ENCODE results near the gene CLEC2D.
A peak's percentile ranks its signal among the peaks of the same experiment; 100 is the strongest.
"Not testable (repeated sequence)": the region's sequence is repeated elsewhere in the genome, so short reads cannot be mapped to it uniquely, and the experiment has no call there.

CLEC2D gene

DNA sequence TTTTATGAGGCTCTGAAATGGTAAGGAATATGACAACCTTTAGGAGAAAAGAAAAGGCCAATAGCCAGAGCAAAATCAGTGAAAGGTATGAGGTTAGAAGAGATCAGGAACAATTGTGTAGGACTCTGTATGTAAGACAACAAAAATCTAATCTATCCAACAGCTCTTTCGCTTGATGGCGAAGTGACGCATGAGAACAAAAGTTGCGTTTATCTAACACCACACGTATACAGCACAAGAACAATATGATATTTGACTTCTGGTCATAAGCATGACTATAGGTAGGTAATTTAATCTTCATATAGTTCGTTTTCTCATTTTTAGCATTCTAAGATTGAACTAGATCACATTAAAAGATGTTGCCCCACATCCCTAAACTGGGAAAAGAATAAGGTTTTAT lies 61.9 kb downstream of the CLEC2D start:
- no peak for DNase-seq

GRCh38 chr12:9731797-9732196 lies 62.3 kb downstream of the CLEC2D start:
- no peak for DNase-seq

DNA sequence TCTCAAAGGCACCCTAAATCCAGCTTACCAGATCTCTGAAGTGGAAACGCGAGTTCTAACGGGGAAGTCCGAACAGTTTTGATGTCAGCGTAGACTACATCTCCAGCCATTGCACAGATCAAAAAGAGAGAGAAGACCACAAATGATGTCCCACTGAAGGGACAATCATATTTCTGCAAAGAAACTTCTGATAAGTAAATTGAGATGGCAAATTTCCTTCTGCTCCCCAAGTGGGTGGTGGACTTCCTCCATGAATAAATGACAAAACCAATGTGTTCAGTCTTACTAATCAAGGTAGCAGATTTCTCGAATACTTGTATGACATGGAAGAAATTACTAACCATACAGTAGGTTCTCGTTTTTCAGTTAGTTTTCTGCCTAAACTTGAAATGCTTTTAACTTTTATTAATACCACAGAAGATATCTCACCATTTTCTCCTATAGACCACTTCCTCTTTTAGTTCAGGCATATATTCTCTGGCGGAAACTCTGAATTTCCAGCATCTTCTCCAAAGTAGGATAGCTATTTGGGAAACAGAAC lies 63.5 kb downstream of the CLEC2D start, which contains the start of gene CLECL1:
CLECL1 (minus strand) TSS at position 177 of the 541 bp plus-strand sequence.
- no peak for DNase-seq

DNA sequence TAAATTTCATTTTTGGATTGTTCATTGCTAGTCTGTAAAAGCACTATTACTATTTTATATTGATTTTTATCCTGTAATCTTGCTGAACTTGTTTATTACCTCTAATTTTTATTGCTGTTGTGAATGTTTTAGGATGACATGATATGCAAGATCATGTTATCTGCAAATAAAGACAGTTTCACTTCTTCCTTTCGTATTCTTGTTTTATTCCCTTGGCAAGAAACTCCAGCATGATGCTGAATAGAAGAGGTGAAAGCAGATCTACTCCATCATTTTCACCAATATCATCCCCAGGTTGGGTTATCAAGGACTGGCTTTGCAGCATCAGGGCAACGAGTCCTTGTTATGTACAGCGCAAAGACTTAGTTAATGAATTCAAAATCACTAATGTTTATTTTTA lies 66.1 kb downstream of the CLEC2D start:
- DNase-seq, result no peak

GRCh38 chr12:9736936-9737705 lies 67.6 kb downstream of the CLEC2D start:
- no peak for DNase-seq

GRCh38 chr12:9738905-9739304 lies 69.4 kb downstream of the CLEC2D start:
- DNase-seq, result not testable (repeated sequence)

GRCh38 chr12:9739404-9740105 lies 70.0 kb downstream of the CLEC2D start:
- DNase-seq, result not testable (repeated sequence)

DNA sequence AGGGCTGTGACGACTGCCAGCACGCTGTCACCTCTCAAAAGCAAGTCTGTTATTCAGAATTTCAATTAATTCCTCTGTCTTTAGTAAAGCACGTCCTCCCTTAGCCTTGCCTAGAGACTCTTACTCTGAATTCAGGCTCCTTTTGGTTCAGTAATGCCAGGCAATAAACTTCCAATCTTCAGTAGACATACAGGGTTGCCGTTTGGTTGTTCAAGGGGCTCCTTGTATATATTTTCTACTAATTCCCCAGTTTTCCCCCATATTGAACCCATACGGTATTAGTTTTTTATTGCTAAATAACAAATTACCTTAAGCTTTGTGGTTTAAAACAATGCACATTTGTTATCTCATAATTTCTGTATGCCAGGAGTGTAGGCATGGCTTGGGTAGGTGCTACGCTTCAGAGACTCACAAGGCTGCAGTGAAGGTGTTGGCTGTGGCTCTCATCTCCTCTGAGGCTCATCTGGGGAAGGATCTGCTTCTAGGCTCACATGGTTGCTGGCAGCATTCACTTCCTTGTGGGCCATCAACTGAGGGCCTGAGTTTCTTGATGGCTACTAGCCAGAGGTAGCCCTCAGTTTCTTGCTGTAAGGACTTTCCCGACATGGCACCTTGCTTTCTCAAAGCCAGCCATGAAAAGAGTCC lies 70.7 kb downstream of the CLEC2D start:
- DNase-seq, result no peak

DNA sequence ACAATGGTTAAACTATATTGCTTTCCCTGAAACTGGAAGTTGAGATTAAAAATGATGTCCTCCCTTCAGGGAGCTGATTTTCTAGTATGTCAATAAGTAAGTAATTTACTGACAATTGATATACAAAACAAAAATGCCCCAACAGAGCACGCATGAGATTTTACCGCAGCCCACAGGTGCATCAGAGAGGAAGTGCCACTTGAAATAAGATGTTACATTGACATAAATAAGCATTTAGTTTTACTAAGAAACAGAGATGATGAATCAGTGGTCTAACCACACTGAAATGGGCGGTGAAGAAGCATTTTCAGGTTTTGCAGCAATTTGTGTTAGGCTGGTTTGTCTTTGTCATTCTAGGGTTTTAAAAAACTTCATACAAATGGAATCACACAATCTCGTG lies 72.2 kb downstream of the CLEC2D start:
- peak; percentile 81 for DNase-seq

DNA sequence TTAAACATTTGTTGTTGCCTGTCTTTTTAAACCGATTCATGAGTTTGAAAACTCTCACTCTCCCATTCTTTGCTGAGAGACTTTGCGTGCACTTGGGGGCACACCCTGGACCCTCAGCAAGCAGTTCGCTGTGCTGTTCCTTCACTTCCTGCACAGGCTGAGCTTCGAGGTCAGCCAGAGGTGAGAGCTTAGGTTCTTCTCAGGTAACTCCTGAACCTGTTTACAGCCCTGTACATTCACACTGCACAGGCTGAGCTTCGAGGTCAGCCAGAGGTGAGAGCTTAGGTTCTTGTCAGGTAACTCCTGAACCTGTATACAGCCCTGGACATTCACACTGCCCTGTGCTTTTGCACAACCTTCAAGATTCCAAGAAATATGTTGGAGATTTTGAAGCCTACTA lies 73.1 kb downstream of the CLEC2D start:
- DNase-seq, result no peak

DNA sequence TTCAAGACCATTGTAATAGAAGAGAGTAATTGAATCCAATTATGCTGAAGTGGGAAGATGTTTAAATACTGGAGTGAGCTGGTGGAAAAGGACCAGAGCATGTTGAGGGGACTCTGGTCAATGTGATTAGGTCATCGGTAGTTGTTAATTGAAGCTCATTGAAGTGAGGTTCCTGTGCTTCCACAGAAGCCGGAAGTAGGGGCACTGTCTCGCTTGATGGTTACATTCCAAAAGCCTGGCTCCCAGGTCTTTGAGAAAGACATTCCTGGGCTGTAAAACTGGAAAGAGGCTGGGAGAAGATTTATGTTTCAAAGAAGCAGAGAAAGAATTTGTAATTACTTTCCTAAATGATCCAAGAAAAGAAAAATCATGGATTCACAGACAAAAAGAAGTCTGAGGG lies 75.7 kb downstream of the CLEC2D start:
- DNase-seq, result no peak

Measured in stimulated activated CD4-positive, alpha-beta T cell treated with anti-CD3 and anti-CD28 coated beads, Interleukin-1b, Interleukin-23, amount 100 ng/mL, for 48 hours (primary cell).